Natural killer cell treated with Interleukin-12 subunit alpha and Interleukin-12 subunit beta and Interleukin-15 and Interleukin-18, amount 100 ng/mL, for 72 hours (primary cell): Measurements from ENCODE around the gene PAN3. TPM values are rescaled to one million over a fixed set of nuclear protein-coding genes. Genes with fewer than 3 reads are reported as not detected.

Experiments
- ATAC-seq, 2 donors: fragments of 150-1000 bp; cut with Tn5 transposase in 1 of 2; sonication (Bioruptor Pico), chemical (Tn5 transposase) in 1 of 2; 2 replicates each; pipeline ENCODE4 v1.10.0; 2021
- DNase-seq: peaks from one replicate; pipeline ENCODE4 v3.0.0; 2022; ENCODE audit warnings: low spot score
- H3K27ac Mint-ChIP-seq, 2 donors: 1 replicate in 1 of 2; 2 replicates in 1 of 2; pipeline ENCODE4 v1.8.0; 2022; ENCODE audit warnings: mixed read lengths in 2 of 2, mild to moderate bottlenecking in 1 of 2, moderate library complexity in 1 of 2
- H3K27me3 Mint-ChIP-seq, 2 donors: 1 replicate in 1 of 2; 2 replicates in 1 of 2; pipeline ENCODE4 v1.8.0; 2022; ENCODE audit warnings: mixed read lengths in 2 of 2
- H3K36me3 Mint-ChIP-seq: one replicate; pipeline ENCODE4 v1.8.0; 2022; ENCODE audit warnings: mixed read lengths
- H3K4me1 Mint-ChIP-seq, 2 donors: 1 replicate in 1 of 2; 2 replicates in 1 of 2; pipeline ENCODE4 v1.8.0; 2022; ENCODE audit warnings: low read depth in 2 of 2, mixed read lengths in 2 of 2, mild to moderate bottlenecking in 1 of 2
- H3K4me3 Mint-ChIP-seq: one replicate; pipeline ENCODE4 v1.8.0; 2022; ENCODE audit warnings: mixed read lengths
- H3K9me3 Mint-ChIP-seq: 2 replicates; pipeline ENCODE4 v1.8.0; 2022; ENCODE audit warnings: mixed read lengths
- total RNA-seq, 2 donors: library from RNA; stranded (reverse); gene quantifications; one replicate each; pipeline ENCODE4 v1.2.3, GENCODE V29; 2022

Gene PAN3
- total RNA-seq, 2 donors from 2014 or later, result 38.5 to 43.2 TPM

DNA sequence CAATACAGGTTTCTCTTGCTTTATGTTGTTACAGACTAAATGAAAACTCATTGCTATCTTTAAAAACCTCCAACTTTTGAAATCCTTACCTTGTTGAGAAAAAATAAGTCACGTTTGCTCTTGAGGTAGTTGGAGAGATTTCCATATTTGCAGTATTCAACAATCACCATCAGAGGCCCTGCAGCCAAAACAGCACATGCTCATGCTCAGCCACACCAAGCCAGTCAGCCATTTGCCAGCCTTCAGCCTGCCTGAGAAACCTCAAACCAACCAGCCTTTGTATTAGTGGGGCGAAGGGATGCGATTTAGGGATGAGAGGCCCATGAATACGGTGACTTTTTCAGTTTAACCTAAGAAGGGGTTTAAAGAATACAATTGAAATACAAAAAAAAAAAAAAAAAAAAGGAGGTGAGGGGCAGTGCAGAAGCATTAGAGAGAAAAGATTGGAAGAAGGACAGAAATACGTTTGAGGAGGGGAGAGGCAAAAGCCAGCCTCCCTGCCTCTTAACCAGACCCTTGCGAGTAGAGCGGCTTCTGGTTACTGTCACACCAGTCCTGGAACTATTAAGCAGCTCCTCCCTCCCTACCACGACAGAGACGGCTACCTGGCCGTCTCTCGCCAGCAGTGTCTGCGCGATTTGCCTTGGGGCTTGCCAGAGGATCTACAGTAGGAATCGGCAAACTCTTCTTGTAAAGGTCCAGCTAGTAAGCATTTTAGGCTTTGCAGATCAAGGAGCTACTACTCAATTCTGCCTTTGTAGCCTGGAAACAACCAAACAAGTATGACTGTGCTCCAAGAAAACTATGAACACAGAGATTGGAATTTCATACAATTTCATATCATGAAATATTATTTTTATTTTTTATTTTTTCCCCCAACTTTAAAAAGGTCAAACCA lies 189.3 kb downstream of the PAN3 start:
- H3K4me3 Mint-ChIP-seq, result no peak overlapping the region
- DNase-seq (no peak), ATAC-seq (no peak)

DNA sequence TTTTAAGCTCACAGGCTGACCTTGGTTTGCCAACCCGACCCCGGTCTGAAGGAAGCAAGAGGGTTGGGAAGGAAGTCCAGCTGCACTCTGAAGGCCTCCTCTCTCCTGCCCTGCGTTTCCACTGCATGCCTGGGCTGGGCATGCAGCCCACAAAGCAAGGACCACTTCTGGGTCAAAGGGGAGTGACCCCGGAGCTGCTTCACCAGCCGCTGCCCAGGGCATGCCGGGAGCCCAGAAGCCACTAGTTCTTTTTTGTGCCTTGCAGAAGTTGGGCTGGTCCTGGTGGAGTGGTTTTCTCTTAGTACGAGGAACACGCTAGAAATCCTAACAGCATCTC lies 189.9 kb downstream of the PAN3 start:
- Mint-ChIP-seq H3K27me3 (peaks cover 0 to 5% of the 10 kb centered on the region in 2 donors), H3K36me3 (no peaks in the 10 kb centered on the region)

More for the DNA sequence above, 189.3 kb downstream of the PAN3 start:
- Mint-ChIP-seq H3K4me1 (peaks cover 0 to 3% of the 10 kb centered on the region in 2 donors), H3K27me3 (peaks cover 0 to 5% of the 10 kb centered on the region in 2 donors), H3K36me3 (no peaks in the 10 kb centered on the region), H3K27ac (no peak overlapping the region), H3K9me3 (no peaks in the 10 kb centered on the region)

DNA sequence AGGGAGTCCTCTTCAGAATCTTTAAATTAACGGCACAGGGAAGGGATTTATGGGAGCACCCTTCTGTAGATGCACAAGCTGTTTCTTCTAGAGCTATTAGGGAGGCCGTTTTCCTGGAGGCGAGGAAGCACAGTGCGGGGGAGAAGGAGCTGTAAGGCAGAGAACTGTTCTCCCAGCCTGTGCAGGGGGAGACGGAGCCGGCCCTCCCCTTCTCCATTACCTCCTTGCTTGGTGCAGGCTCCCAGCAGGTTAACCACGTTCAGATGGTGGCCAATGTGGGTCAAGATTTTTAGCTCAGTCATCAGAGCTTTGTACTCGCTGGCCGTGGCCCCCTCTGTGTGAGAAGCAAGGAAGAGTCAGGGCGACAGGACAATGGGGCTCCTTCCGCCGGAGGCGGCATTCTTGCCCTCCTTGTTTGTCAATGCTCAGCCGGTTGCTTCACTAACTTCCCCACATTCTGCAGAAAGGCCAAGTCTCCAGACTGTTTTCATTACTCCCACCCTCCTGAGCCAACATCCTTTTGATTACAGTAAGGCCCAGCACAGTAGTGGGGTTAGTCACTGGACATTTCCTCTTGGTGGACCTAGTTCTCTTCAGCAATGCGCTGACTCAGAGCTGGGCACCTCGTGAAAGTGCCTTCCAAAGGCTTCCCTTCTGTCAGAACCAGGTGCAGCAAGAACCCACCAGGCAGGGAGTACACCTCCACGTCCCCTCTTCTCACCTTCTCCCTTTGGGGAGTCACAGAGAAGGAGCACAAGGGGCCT lies 191.2 kb downstream of the PAN3 start:
- Mint-ChIP-seq H3K4me1 (no peaks in the 10 kb centered on the region), H3K36me3 (no peaks in the 10 kb centered on the region), H3K9me3 (no peaks in the 10 kb centered on the region), H3K27me3 (peaks cover 0 to 5% of the 10 kb centered on the region in 2 donors), H3K4me3 (no peak overlapping the region), H3K27ac (no peak overlapping the region)
- DNase-seq, result no peak
- ATAC-seq, result peak in 1 of 2 donors; percentile 43

More for the DNA sequence above, 189.9 kb downstream of the PAN3 start:
- ATAC-seq, result no peak
- DNase-seq, result no peak
- Mint-ChIP-seq H3K4me1 (peaks cover 0 to 3% of the 10 kb centered on the region in 2 donors), H3K9me3 (no peaks in the 10 kb centered on the region), H3K4me3 (no peak overlapping the region), H3K27ac (no peak overlapping the region)

DNA sequence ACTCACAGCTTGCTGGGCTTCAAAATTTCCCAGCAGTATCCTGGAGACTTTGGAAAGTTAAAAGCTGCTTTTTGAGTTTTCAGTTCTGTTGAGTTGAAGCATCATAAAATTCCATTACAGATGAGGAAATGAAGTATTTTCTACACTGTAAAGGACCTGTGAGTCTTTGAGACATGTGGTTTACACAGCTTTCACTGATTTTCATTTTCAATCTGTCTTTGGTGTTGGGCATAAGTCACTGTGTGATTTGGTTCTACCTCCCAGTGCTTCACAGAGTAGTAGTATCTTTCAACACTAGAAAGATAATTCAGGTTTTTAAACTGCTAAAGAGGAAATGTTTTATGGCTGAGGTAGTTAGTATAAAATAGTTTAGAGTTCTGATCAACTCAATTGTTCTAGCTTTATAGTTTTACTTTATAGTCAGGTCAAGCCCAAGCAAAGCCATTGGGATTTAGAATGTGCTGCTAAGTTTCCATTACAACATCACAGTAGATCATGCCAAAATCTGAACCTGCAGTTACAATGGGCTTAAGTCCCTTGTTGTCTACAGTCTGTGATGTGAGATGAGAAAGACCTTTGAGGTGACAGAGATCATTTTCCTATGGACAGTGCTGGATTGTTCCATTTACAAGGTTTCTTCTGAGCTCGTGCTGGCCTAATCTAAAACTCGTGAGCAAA lies 195.0 kb downstream of the PAN3 start:
- Mint-ChIP-seq H3K27me3 (peaks cover 14 to 17% of the 10 kb centered on the region in 2 donors), H3K9me3 (no peaks in the 10 kb centered on the region), H3K27ac (no peak overlapping the region), H3K4me3 (no peak overlapping the region), H3K4me1 (no peaks in the 10 kb centered on the region), H3K36me3 (no peaks in the 10 kb centered on the region)
- DNase-seq, result no peak
- ATAC-seq, result no peak

DNA sequence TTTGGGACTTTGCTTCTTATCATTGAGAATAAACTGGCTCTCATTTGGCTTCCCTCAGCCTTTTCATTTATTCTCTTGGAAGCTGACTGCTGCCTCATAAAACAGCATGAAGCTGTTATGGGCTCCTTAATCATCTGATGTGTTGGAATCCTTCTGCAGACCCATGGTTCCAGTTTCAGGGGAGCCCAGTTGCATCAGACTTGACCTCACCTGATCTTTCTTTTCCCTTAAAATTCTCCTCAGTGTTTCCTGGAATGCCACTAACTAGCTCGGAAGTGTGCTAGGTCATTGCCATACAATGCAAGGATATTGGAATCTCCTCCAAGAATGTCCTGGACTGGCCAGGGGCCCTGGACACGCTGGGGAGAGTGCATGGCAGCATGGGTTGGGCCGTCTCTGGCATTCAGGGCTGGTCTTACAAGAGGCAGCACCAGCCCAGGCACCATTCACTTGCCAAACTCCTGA lies 197.9 kb downstream of the PAN3 start:
- Mint-ChIP-seq H3K27ac (no peak overlapping the region), H3K4me3 (no peak overlapping the region), H3K27me3 (peaks cover 17 to 32% of the 10 kb centered on the region in 2 donors), H3K36me3 (no peaks in the 10 kb centered on the region), H3K4me1 (peaks cover 0 to 2% of the 10 kb centered on the region in 2 donors), H3K9me3 (no peaks in the 10 kb centered on the region)
- ATAC-seq (no peak), DNase-seq (no peak)

DNA sequence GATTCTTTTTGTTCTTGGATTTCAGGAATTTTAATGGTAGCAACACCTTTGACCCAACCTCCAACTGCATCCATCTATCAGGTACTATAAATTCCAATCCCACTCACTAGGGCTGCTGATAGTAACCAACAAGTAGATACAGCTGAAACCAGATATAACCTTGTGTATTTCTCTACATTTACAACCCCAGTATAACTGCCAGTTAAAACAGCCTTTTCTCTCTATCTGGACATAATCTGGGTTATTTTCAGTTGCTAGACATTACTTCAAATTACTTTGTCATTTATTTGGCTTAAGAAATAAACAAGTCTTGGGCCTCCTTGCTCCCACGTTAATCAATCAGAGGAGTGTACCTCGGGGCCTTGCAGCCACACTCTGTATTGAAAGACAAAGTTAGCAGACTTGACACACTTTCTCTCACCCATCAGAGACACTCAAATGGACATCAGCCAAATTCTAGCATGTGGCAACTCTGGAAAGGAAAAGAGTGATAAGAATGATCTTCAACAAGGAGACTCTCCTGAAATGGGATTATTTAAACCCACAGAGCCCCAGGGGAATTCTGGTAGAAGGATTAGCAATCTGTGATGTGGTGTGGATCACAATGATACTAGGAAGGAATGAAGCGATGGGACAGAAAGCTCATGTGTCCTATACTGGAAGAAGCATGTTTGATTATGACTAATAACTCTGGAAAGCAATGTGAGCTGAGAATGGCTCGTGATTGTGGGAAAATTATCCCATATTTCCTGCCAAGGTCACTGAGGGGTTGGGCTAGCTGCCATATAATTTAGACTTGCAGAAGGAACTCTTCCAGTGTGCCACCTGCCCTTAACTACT lies 199.0 kb downstream of the PAN3 start:
- peaks cover 21 to 37% of the 10 kb centered on the region in 2 donors for H3K27me3 Mint-ChIP-seq
- H3K27ac Mint-ChIP-seq, result no peak overlapping the region
- no peaks in the 10 kb centered on the region for H3K36me3 Mint-ChIP-seq
- H3K9me3 Mint-ChIP-seq, result no peaks in the 10 kb centered on the region
- peaks cover 0 to 2% of the 10 kb centered on the region in 2 donors for H3K4me1 Mint-ChIP-seq
- DNase-seq, result no peak
- no peak for ATAC-seq
- H3K4me3 Mint-ChIP-seq, result no peak overlapping the region

DNA sequence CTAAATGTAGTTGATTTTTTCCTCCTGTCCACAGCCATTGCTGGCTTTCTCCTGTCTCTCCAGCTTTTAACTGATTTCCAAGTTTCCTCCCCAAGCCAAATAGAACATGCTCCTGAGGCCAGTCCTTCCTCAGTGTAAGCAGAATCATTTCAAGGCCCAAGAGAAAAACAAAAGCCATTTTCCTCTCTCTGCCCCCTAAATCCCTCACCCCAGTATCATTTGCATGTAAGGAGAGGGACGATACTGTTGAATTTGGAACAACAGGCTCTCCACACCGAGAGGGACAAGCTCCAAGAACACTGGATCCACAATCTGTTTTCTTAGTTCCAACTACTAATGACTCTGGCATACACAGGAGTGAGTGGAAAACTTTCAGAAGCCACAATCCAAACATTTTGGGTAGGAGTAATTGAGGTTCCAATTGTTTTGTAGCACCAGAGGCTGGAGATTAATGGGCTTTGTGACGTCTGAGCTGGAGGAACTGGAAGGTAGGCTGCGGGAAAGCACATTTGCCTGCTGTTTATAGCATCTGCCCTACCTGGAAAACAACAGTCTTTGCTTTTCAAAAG lies 199.7 kb downstream of the PAN3 start:
- H3K27me3 Mint-ChIP-seq, result peaks cover 22 to 39% of the 10 kb centered on the region in 2 donors
- no peak for DNase-seq
- no peaks in the 10 kb centered on the region for H3K9me3 Mint-ChIP-seq
- no peak overlapping the region for H3K27ac Mint-ChIP-seq
- no peak for ATAC-seq
- H3K4me3 Mint-ChIP-seq, result no peak overlapping the region
- no peaks in the 10 kb centered on the region for H3K36me3 Mint-ChIP-seq
- peaks cover 0 to 2% of the 10 kb centered on the region in 2 donors for H3K4me1 Mint-ChIP-seq

DNA sequence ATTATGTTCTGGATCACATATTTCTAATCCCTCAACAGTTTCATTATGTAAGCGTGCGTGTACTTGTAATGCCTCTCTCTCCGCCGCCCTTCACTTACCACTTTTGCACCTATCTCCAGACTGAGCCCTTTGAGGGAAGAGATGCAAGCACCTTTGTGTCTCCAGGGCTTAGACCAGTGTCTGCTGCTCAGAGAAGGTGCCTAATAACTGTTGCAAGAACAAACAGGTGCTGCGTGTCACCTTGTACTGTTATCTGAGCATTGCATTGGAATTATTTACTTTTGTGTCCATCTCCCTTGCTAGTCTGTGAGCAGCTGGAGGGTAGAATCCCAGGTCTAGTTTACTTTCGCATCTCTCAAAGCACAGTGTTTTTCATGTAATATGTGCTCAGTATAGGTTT lies 200.4 kb downstream of the PAN3 start:
- DNase-seq, result no peak
- H3K4me3 Mint-ChIP-seq, result no peak overlapping the region
- peaks cover 0 to 2% of the 10 kb centered on the region in 2 donors for H3K4me1 Mint-ChIP-seq
- H3K27ac Mint-ChIP-seq, result no peak overlapping the region
- H3K9me3 Mint-ChIP-seq, result no peaks in the 10 kb centered on the region
- H3K36me3 Mint-ChIP-seq, result no peaks in the 10 kb centered on the region
- ATAC-seq, result no peak
- H3K27me3 Mint-ChIP-seq, result peaks cover 22 to 39% of the 10 kb centered on the region in 2 donors

DNA sequence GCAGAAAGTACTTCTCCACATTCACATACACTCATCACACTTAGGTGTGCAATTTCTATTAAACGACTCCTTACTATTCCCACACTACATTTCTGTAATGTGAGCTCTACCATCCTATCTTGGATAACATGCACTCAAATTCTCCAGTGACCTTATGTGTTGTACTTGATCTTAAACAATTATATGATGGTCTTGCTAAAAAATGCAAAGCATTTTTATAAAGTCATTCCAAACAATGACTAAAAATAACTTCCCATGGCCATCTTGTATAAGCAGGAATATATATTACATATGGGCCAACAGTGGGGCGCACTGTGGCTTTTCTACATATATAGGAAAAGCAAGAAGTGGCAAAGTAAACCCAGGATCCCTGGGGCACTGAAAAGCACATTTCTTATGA lies 201.1 kb downstream of the PAN3 start:
- DNase-seq (no peak), ATAC-seq (no peak)
- no peaks in the 10 kb centered on the region for H3K9me3 Mint-ChIP-seq
- H3K4me3 Mint-ChIP-seq, result no peak overlapping the region
- no peak overlapping the region for H3K27ac Mint-ChIP-seq
- no peaks in the 10 kb centered on the region for H3K36me3 Mint-ChIP-seq
- peaks cover 0 to 7% of the 10 kb centered on the region in 2 donors for H3K4me1 Mint-ChIP-seq
- H3K27me3 Mint-ChIP-seq, result peaks cover 29 to 45% of the 10 kb centered on the region in 2 donors

DNA sequence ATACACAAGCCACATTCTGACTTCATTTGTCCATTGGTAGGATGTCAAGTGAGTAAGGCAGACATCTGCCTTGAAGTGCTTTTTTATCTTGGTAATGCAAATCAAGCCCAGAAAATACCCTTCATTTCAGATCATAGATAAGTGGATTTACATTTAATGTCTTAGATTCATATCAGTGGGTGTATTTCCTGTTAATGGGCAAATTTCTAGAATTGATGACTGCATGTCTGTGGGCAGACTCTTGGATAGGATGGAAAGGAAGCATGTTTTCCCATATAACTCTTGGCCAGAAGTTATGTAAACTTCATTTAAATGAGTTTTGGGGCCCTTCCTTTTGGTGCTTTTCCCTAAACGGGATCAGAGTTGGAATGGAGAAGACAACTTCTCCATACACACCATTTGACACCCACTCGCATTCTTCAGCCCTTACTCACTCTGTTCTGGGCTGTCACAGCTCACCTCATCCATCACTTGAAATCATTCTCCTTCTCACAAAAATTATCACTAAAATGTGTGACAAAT lies 202.0 kb downstream of the PAN3 start:
- Mint-ChIP-seq H3K36me3 (no peaks in the 10 kb centered on the region), H3K27me3 (peaks cover 28 to 45% of the 10 kb centered on the region in 2 donors), H3K27ac (no peak overlapping the region), H3K4me3 (no peak overlapping the region), H3K4me1 (peaks cover 0 to 7% of the 10 kb centered on the region in 2 donors), H3K9me3 (no peaks in the 10 kb centered on the region)
- DNase-seq (no peak), ATAC-seq (no peak)

DNA sequence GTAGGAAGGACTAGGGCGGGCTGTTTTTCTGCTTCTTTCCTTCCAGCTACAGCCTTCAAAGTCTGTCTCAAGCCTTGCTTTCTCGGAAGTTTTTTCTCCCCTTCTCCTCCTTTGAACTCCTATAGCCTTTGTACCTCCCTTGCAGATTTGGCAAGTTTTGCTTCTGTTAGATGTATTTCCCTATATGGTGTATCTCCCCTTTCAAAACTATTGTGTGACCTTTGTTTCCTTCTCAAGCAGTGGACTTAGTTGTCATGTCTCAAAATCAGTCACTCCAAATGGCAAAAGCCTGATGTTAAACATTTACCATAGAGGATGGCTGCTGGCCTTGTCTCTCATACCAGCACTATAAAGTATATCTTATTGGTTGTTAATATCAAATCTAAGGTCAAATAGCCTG lies 203.9 kb downstream of the PAN3 start:
- Mint-ChIP-seq H3K4me3 (no peak overlapping the region), H3K36me3 (no peaks in the 10 kb centered on the region), H3K9me3 (no peaks in the 10 kb centered on the region), H3K27ac (no peak overlapping the region), H3K4me1 (peaks cover 0 to 11% of the 10 kb centered on the region in 2 donors), H3K27me3 (peaks cover 31 to 40% of the 10 kb centered on the region in 2 donors)
- DNase-seq (no peak), ATAC-seq (no peak)

DNA sequence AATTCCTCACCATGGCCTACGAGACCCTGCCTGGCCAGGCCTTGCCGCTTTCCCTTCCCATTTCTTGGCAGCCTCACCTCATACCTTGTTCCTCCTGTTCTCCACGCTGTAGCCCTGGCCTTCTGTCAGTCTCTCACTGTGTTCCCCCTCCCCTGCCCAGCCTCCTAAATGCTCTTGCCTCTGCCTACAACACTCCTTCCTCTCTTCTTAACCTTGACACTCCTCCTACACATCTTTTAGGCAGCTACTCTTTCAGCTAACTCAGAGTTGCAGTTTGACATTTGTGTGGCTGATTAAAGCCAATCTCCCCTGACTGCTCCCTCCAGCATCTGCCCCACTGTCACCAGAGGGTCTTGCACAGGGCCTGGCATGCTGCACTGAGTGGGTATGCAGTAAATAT lies 205.8 kb downstream of the PAN3 start:
- peaks cover 32 to 35% of the 10 kb centered on the region in 2 donors for H3K27me3 Mint-ChIP-seq
- H3K4me3 Mint-ChIP-seq, result no peak overlapping the region
- H3K36me3 Mint-ChIP-seq, result no peaks in the 10 kb centered on the region
- DNase-seq, result no peak
- no peak overlapping the region for H3K27ac Mint-ChIP-seq
- no peak for ATAC-seq
- H3K9me3 Mint-ChIP-seq, result no peaks in the 10 kb centered on the region
- peaks cover 8 to 21% of the 10 kb centered on the region in 2 donors for H3K4me1 Mint-ChIP-seq
